Measurements from ENCODE around the gene AGAP1. TPM values are rescaled to one million over a fixed set of nuclear protein-coding genes. Genes with fewer than 3 reads are reported as not detected.

AGAP1 gene
- total RNA-seq, 2 experiments from 2014 or later = not detected

- no peak for DNase-seq (ENCODE audit: low spot score)
- CTCF ChIA-PET (ENCODE audit: unreplicated experiment) = no interaction called here
- Histone ChIP-seq H3K79me2 (ENCODE audit: insufficient read depth, low read depth, low read length) (no peaks in the 10 kb centered on the region), H3K9me3 (ENCODE audit: low read length) (no peaks in the 10 kb centered on the region), H2AFZ (ENCODE audit: low read length) (no peak overlapping the region), H3K4me3 (ENCODE audit: low read depth, low read length, poor library complexity, severe bottlenecking) (no peak overlapping the region), H4K20me1 (ENCODE audit: insufficient read depth, low read length) (no peaks in the 10 kb centered on the region), H3K4me1 (ENCODE audit: insufficient read depth, low read length, poor library complexity, severe bottlenecking) (no peaks in the 10 kb centered on the region), H3K4me2 (ENCODE audit: low read length) (no peak overlapping the region), H3K36me3 (ENCODE audit: insufficient read depth, low read length) (no peaks in the 10 kb centered on the region), H3K27ac (ENCODE audit: low read depth, low read length, poor library complexity, severe bottlenecking) (no peak overlapping the region), H3K9me2 (ENCODE audit: insufficient read depth, low read length) (no peaks in the 10 kb centered on the region)
- TF ChIP-seq, protein P1, sequence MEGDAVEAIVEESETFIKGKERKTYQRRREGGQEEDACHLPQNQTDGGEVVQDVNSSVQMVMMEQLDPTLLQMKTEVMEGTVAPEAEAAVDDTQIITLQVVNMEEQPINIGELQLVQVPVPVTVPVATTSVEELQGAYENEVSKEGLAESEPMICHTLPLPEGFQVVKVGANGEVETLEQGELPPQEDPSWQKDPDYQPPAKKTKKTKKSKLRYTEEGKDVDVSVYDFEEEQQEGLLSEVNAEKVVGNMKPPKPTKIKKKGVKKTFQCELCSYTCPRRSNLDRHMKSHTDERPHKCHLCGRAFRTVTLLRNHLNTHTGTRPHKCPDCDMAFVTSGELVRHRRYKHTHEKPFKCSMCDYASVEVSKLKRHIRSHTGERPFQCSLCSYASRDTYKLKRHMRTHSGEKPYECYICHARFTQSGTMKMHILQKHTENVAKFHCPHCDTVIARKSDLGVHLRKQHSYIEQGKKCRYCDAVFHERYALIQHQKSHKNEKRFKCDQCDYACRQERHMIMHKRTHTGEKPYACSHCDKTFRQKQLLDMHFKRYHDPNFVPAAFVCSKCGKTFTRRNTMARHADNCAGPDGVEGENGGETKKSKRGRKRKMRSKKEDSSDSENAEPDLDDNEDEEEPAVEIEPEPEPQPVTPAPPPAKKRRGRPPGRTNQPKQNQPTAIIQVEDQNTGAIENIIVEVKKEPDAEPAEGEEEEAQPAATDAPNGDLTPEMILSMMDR (conservative IDR thresholded peaks at IDR 0.05; ENCODE audit: low read length) = no peak
- TF ChIP-seq EZH2phosphoT487 (IDR thresholded peaks at IDR 0.05; ENCODE audit: borderline replicate concordance, low read depth, low read length) = no peak
- BruUV-seq (replicated peaks) = no TSS peak
- intact Hi-C loops (cut with micrococcal nuclease; ENCODE audit: unreplicated experiment) = no loop called here
- POLR2A ChIA-PET = no interaction called here
Observed at GRCh38 chr2:235706506-235706905, 212.7 kb downstream of the AGAP1 start.

GRCh38 chr2:235707411-235708096, 213.7 kb downstream of the AGAP1 start:
- ChIA-PET CTCF (ENCODE audit: unreplicated experiment) (no interaction called here), POLR2A (interaction anchor here (0.6 kb wide), 1 partner anchor 1866 kb away, joined by 4 read pairs; no protein-coding TSS in a partner anchor)
- TF ChIP-seq, protein P1 (conservative IDR thresholded peaks at IDR 0.05; ENCODE audit: low read length) = no peak
- no peak for TF ChIP-seq EZH2phosphoT487 (IDR thresholded peaks at IDR 0.05; ENCODE audit: borderline replicate concordance, low read depth, low read length)
- Histone ChIP-seq H3K79me2 (ENCODE audit: insufficient read depth, low read depth, low read length) (no peaks in the 10 kb centered on the region), H3K36me3 (ENCODE audit: insufficient read depth, low read length) (no peaks in the 10 kb centered on the region), H3K27ac (ENCODE audit: low read depth, low read length, poor library complexity, severe bottlenecking) (no peak overlapping the region), H4K20me1 (ENCODE audit: insufficient read depth, low read length) (no peaks in the 10 kb centered on the region), H3K4me1 (ENCODE audit: insufficient read depth, low read length, poor library complexity, severe bottlenecking) (no peaks in the 10 kb centered on the region), H3K9me2 (ENCODE audit: insufficient read depth, low read length) (no peaks in the 10 kb centered on the region), H3K4me2 (ENCODE audit: low read length) (no peak overlapping the region), H2AFZ (ENCODE audit: low read length) (no peak overlapping the region), H3K4me3 (ENCODE audit: low read depth, low read length, poor library complexity, severe bottlenecking) (no peak overlapping the region), H3K9me3 (ENCODE audit: low read length) (no peaks in the 10 kb centered on the region)
- BruUV-seq (replicated peaks) = no TSS peak
- no peak for DNase-seq (ENCODE audit: low spot score)
- intact Hi-C loops (cut with micrococcal nuclease; ENCODE audit: unreplicated experiment) = no loop called here

GRCh38 chr2:235709124-235709813, 215.4 kb downstream of the AGAP1 start:
- Histone ChIP-seq H3K9me3 (ENCODE audit: low read length) (no peaks in the 10 kb centered on the region), H3K4me3 (ENCODE audit: low read depth, low read length, poor library complexity, severe bottlenecking) (no peak overlapping the region), H3K27ac (ENCODE audit: low read depth, low read length, poor library complexity, severe bottlenecking) (no peak overlapping the region), H2AFZ (ENCODE audit: low read length) (no peak overlapping the region), H3K79me2 (ENCODE audit: insufficient read depth, low read depth, low read length) (no peaks in the 10 kb centered on the region), H3K36me3 (ENCODE audit: insufficient read depth, low read length) (no peaks in the 10 kb centered on the region), H3K4me2 (ENCODE audit: low read length) (no peak overlapping the region), H3K9me2 (ENCODE audit: insufficient read depth, low read length) (no peaks in the 10 kb centered on the region), H3K4me1 (ENCODE audit: insufficient read depth, low read length, poor library complexity, severe bottlenecking) (no peaks in the 10 kb centered on the region), H4K20me1 (ENCODE audit: insufficient read depth, low read length) (no peaks in the 10 kb centered on the region)
- TF ChIP-seq EZH2phosphoT487 (IDR thresholded peaks at IDR 0.05; ENCODE audit: borderline replicate concordance, low read depth, low read length) = no peak
- TF ChIP-seq, protein P1 (conservative IDR thresholded peaks at IDR 0.05; ENCODE audit: low read length) = no peak
- intact Hi-C loops (cut with micrococcal nuclease; ENCODE audit: unreplicated experiment) = no loop called here
- POLR2A ChIA-PET = no interaction called here
- no peak for DNase-seq (ENCODE audit: low spot score)
- CTCF ChIA-PET (ENCODE audit: unreplicated experiment) = no interaction called here
- no TSS peak for BruUV-seq (replicated peaks)

Measured in OCI-LY7 (cell line).